ENCODE measurements around the gene MUC5AC.

MUC5AC gene

GRCh38 chr11:1139441-1140083, 18.2 kb upstream of the MUC5AC start:
- no peak for TF ChIP-seq CTCF (IDR thresholded peaks at IDR 0.05)
- Histone ChIP-seq H3K27ac (no peak overlapping the region), H3K4me3 (ENCODE audit: low read depth in 1 of 2, low read length in 1 of 2) (no peak overlapping the region), H3K27me3 (peaks cover 20% of the 10 kb centered on the region), H3K4me1 (ENCODE audit: control insufficient read depth in 1 of 2, insufficient read depth in 1 of 2, low read depth in 1 of 2, low read length in 1 of 2) (no peaks in the 10 kb centered on the region), H3K9me3 (peaks cover 3% of the 10 kb centered on the region), H3K36me3 (no peaks in the 10 kb centered on the region)

GRCh38 chr11:1140642-1141490, 16.9 kb upstream of the MUC5AC start:
- no peak overlapping the region for H3K27ac ChIP-seq
- peaks cover 20% of the 10 kb centered on the region for H3K27me3 ChIP-seq
- H3K9me3 ChIP-seq = peaks cover 3% of the 10 kb centered on the region
- H3K36me3 ChIP-seq = no peaks in the 10 kb centered on the region
- TF ChIP-seq CTCF (IDR thresholded peaks at IDR 0.05) = no peak
- H3K4me1 ChIP-seq (ENCODE audit: control insufficient read depth in 1 of 2, insufficient read depth in 1 of 2, low read depth in 1 of 2, low read length in 1 of 2) = no peaks in the 10 kb centered on the region
- H3K4me3 ChIP-seq (ENCODE audit: low read depth in 1 of 2, low read length in 1 of 2) = no peak overlapping the region

GRCh38 chr11:1146365-1146764, 11.4 kb upstream of the MUC5AC start:
- Histone ChIP-seq H3K36me3 (no peaks in the 10 kb centered on the region), H3K4me1 (ENCODE audit: control insufficient read depth in 1 of 2, insufficient read depth in 1 of 2, low read depth in 1 of 2, low read length in 1 of 2) (peaks cover 0 to 3% of the 10 kb centered on the region in 2 experiments), H3K27me3 (peaks cover 10% of the 10 kb centered on the region), H3K9me3 (peaks cover 3% of the 10 kb centered on the region), H3K27ac (no peak overlapping the region), H3K4me3 (ENCODE audit: low read depth in 1 of 2, low read length in 1 of 2) (no peak overlapping the region)
- TF ChIP-seq CTCF (IDR thresholded peaks at IDR 0.05) = no peak

- Histone ChIP-seq H3K27me3 (peaks cover 24% of the 10 kb centered on the region), H3K4me3 (ENCODE audit: low read depth in 1 of 2, low read length in 1 of 2) (no peak overlapping the region), H3K36me3 (no peaks in the 10 kb centered on the region), H3K9me3 (no peaks in the 10 kb centered on the region), H3K4me1 (ENCODE audit: control insufficient read depth in 1 of 2, insufficient read depth in 1 of 2, low read depth in 1 of 2, low read length in 1 of 2) (peaks cover 0 to 15% of the 10 kb centered on the region in 2 experiments), H3K27ac (no peak overlapping the region)
- no peak for TF ChIP-seq CTCF (IDR thresholded peaks at IDR 0.05)
Observed at GRCh38 chr11:1147792-1148191, 10.0 kb upstream of the MUC5AC start.

GRCh38 chr11:1148752-1149180, 9.0 kb upstream of the MUC5AC start:
- H3K4me3 ChIP-seq (ENCODE audit: low read depth in 1 of 2, low read length in 1 of 2) = no peak overlapping the region
- peaks cover 31% of the 10 kb centered on the region for H3K27me3 ChIP-seq
- no peak for TF ChIP-seq CTCF (IDR thresholded peaks at IDR 0.05)
- no peak overlapping the region for H3K27ac ChIP-seq
- peaks cover 0 to 15% of the 10 kb centered on the region in 2 experiments for H3K4me1 ChIP-seq (ENCODE audit: control insufficient read depth in 1 of 2, insufficient read depth in 1 of 2, low read depth in 1 of 2, low read length in 1 of 2)
- no peaks in the 10 kb centered on the region for H3K9me3 ChIP-seq
- no peaks in the 10 kb centered on the region for H3K36me3 ChIP-seq
